ENCODE results near the gene ZNF329.

GRCh38 chr19:58154287-58154678 is 3.7 kb upstream of the ZNF329 start:
- TF ChIP-seq, protein P1, sequence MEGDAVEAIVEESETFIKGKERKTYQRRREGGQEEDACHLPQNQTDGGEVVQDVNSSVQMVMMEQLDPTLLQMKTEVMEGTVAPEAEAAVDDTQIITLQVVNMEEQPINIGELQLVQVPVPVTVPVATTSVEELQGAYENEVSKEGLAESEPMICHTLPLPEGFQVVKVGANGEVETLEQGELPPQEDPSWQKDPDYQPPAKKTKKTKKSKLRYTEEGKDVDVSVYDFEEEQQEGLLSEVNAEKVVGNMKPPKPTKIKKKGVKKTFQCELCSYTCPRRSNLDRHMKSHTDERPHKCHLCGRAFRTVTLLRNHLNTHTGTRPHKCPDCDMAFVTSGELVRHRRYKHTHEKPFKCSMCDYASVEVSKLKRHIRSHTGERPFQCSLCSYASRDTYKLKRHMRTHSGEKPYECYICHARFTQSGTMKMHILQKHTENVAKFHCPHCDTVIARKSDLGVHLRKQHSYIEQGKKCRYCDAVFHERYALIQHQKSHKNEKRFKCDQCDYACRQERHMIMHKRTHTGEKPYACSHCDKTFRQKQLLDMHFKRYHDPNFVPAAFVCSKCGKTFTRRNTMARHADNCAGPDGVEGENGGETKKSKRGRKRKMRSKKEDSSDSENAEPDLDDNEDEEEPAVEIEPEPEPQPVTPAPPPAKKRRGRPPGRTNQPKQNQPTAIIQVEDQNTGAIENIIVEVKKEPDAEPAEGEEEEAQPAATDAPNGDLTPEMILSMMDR (IDR thresholded peaks at IDR 0.05) = no peak
- TF ChIP-seq POLR2AphosphoS5 (IDR thresholded peaks at IDR 0.05; ENCODE audit: insufficient read depth in 1 of 2, low read depth in 1 of 2) (no peak), POLR2A (IDR thresholded peaks at IDR 0.05) (no peak)
